Activated CD4-positive, alpha-beta T cell treated with anti-CD3 and anti-CD28 coated beads, Interleukin-2, amount 10 ng/mL, durations not matched to agents 24 days and 14 days (primary cell): ENCODE data around the gene WIPF1. TPM values are rescaled to one million over a fixed set of nuclear protein-coding genes. Genes with fewer than 3 reads are reported as not detected.
A peak's percentile ranks its signal among the peaks of the same experiment; 100 is the strongest.

Experiments
- DNase-seq: peaks from one replicate; pipeline ENCODE4 v3.0.0; 2022
- H3K27ac Mint-ChIP-seq: one replicate; pipeline ENCODE4 v1.8.0; 2022; ENCODE audit warnings: mild to moderate bottlenecking, mixed read lengths
- H3K27me3 Mint-ChIP-seq: one replicate; pipeline ENCODE4 v1.8.0; 2022; ENCODE audit warnings: mixed read lengths
- H3K36me3 Mint-ChIP-seq: one replicate; pipeline ENCODE4 v1.8.0; 2022; ENCODE audit warnings: low read depth, mild to moderate bottlenecking, mixed read lengths
- H3K4me1 Mint-ChIP-seq: one replicate; pipeline ENCODE4 v1.8.0; 2021; ENCODE audit warnings: mixed read lengths
- H3K4me3 Mint-ChIP-seq: one replicate; pipeline ENCODE4 v1.8.0; 2022; ENCODE audit warnings: mild to moderate bottlenecking, moderate library complexity, mixed read lengths
- H3K9me3 Mint-ChIP-seq: one replicate; pipeline ENCODE4 v1.8.0; 2021; ENCODE audit warnings: mixed read lengths
- intact Hi-C: fragments of 100-400 bp; cut with micrococcal nuclease; formaldehyde crosslinking; loops from one replicate; pipeline ENCODE4 v1.15.1; 2023
- total RNA-seq: library from RNA; stranded (reverse); gene quantifications from 2 replicates; pipeline ENCODE4 v1.2.3, GENCODE V29; 2022

WIPF1 gene
- total RNA-seq, 1 donor from 2014 or later: 280 TPM

DNA sequence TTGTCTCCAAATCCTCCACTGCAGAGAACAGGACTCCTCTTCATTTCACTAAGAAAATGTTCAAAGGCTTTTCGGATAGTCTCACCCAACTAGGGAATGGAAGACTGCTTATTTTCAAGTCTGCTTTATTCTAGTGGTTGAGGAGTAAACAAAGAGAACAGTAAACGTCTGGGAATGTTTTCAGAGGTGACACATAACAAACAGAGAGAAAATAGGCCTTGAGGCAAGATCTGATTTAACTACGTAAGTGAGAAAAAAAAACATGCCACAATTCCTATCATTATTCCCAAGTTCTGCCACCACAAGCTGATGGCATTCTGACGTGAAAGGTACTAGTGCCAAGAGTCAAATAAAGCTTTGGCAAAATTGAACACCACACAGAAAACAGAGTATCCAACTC lies 16.7 kb upstream of the WIPF1 start:
- DNase-seq: no peak

DNA sequence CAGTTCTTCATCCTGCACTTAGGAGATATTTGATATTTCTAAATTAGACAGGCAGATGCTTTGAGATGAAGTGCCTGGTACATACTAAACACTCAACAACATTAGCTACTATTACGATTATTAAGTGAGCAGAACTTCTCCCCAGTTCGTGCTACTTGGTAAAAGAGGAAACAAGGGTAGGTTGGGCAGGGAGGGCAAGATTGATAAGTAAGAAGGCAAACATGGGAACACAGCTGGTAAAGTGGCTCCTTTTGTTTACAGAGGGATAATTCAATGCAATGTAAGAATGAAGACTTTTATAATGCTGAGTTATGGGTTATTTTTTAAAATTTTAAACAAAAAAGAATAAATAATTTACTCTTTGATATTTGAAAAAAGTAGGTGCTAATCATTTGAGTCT lies 15.9 kb upstream of the WIPF1 start:
- H3K27ac Mint-ChIP-seq: peak overlapping the region; percentile 46
- no peak for DNase-seq
- intact Hi-C loops: no loop called here
- H3K27me3 Mint-ChIP-seq: no peaks in the 10 kb centered on the region
- peaks cover 80% of the 10 kb centered on the region for H3K4me1 Mint-ChIP-seq
- no peak overlapping the region for H3K4me3 Mint-ChIP-seq
- H3K9me3 Mint-ChIP-seq: peaks cover 3% of the 10 kb centered on the region
- peaks cover 54% of the 10 kb centered on the region for H3K36me3 Mint-ChIP-seq

More for the DNA sequence above, 16.7 kb upstream of the WIPF1 start:
- Mint-ChIP-seq H3K4me3 (no peak overlapping the region), H3K9me3 (peaks cover 3% of the 10 kb centered on the region), H3K27ac (peak overlapping the region; percentile 48), H3K4me1 (peaks cover 78% of the 10 kb centered on the region), H3K27me3 (no peaks in the 10 kb centered on the region), H3K36me3 (peaks cover 55% of the 10 kb centered on the region)
- intact Hi-C loops: no loop called here

DNA sequence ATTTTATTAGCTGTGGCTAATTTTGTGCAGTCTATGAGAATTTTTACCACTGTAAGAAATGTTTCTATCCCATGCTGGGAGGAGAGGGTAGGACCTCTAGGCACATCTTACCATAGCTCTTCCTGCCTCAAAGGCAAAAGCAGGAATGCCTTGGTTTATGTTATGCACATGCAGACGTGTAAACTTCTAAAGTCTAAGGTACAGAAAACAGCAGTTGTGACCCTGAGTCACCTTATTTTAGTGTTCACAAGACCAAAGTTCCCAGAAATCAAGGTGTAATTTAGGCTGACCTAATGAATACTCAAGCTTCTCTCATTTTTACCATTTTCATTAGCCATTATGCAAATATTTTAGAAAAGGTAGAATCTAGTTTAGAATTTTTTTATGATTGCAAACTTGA lies 15.4 kb upstream of the WIPF1 start:
- intact Hi-C loops: no loop called here
- Mint-ChIP-seq H3K36me3 (peaks cover 52% of the 10 kb centered on the region), H3K27ac (no peak overlapping the region), H3K9me3 (peaks cover 3% of the 10 kb centered on the region), H3K4me3 (no peak overlapping the region), H3K27me3 (no peaks in the 10 kb centered on the region), H3K4me1 (peaks cover 81% of the 10 kb centered on the region)
- DNase-seq: no peak

GRCh38 chr2:174611854-174612253 lies 14.2 kb upstream of the WIPF1 start:
- peaks cover 3% of the 10 kb centered on the region for H3K9me3 Mint-ChIP-seq
- intact Hi-C loops: no loop called here
- H3K27me3 Mint-ChIP-seq: no peaks in the 10 kb centered on the region
- peaks cover 80% of the 10 kb centered on the region for H3K4me1 Mint-ChIP-seq
- DNase-seq: no peak
- no peak overlapping the region for H3K4me3 Mint-ChIP-seq
- peak overlapping the region; percentile 93 for H3K27ac Mint-ChIP-seq
- H3K36me3 Mint-ChIP-seq: peaks cover 50% of the 10 kb centered on the region

DNA sequence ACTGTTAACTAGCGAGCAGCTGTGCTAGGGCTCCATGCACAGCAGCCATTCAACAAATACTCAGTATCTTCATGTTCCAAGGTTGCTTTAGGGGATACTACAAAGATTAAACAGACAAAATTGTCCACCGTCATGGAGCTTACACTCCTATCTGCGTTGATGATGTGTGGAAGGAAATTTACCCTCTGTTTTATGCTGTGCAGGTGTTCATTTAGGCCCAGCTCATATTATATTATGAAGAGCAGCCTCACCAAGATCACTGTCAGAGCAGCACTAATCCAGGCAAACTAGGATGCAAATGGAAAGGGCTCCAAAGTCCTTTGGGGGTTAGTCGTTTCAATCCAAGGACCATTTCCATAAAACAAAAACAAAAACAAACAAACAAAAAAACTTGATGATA lies 13.4 kb upstream of the WIPF1 start:
- intact Hi-C loops: no loop called here
- H3K36me3 Mint-ChIP-seq: peaks cover 54% of the 10 kb centered on the region
- H3K27me3 Mint-ChIP-seq: no peaks in the 10 kb centered on the region
- H3K9me3 Mint-ChIP-seq: peaks cover 3% of the 10 kb centered on the region
- no peak for DNase-seq
- H3K4me3 Mint-ChIP-seq: peak overlapping the region; percentile 70
- peak overlapping the region; percentile 93 for H3K27ac Mint-ChIP-seq
- peaks cover 82% of the 10 kb centered on the region for H3K4me1 Mint-ChIP-seq

GRCh38 chr2:174610243-174610995 lies 12.8 kb upstream of the WIPF1 start:
- peak overlapping the region; percentile 93 for H3K27ac Mint-ChIP-seq
- no peaks in the 10 kb centered on the region for H3K27me3 Mint-ChIP-seq
- H3K9me3 Mint-ChIP-seq: peaks cover 3% of the 10 kb centered on the region
- H3K4me1 Mint-ChIP-seq: peaks cover 82% of the 10 kb centered on the region
- H3K36me3 Mint-ChIP-seq: peaks cover 53% of the 10 kb centered on the region
- intact Hi-C loops: no loop called here
- peak overlapping the region; percentile 70 for H3K4me3 Mint-ChIP-seq
- peak; percentile 66 for DNase-seq

DNA sequence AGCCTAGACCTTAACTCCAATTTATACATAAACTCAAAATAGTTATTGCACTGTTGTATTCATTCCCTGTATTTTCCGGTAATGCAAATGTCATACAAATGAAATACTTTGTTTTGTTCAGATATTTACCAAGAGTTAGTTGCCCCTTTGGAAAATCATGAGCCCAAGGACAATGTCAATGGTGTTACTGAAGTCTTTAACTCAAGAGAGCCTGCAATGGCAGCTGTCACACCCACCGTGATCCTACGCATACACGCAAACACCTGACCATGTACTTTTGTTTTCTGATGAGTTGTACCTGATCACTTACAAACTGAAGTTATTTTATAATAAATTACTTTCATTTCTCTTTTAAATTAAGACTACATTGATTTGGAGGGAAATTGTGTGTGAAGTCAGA lies 11.7 kb upstream of the WIPF1 start:
- DNase-seq: no peak
- peak overlapping the region; percentile 69 for H3K4me3 Mint-ChIP-seq
- H3K9me3 Mint-ChIP-seq: peaks cover 3% of the 10 kb centered on the region
- H3K36me3 Mint-ChIP-seq: peaks cover 46% of the 10 kb centered on the region
- H3K27me3 Mint-ChIP-seq: no peaks in the 10 kb centered on the region
- intact Hi-C loops: loop anchor here (2.0 to 10.0 kb wide), 2 partner anchors 16 to 226 kb away; no protein-coding TSS in a partner anchor
- H3K27ac Mint-ChIP-seq: peak overlapping the region; percentile 93
- H3K4me1 Mint-ChIP-seq: peaks cover 81% of the 10 kb centered on the region

- no peaks in the 10 kb centered on the region for H3K27me3 Mint-ChIP-seq
- intact Hi-C loops: loop anchor here (1.0 to 10.0 kb wide), 7 partner anchors 8 to 226 kb away; partner anchors contain the start of gene WIPF1
- peaks cover 77% of the 10 kb centered on the region for H3K4me1 Mint-ChIP-seq
- H3K4me3 Mint-ChIP-seq: peak overlapping the region; percentile 69
- H3K9me3 Mint-ChIP-seq: peaks cover 3% of the 10 kb centered on the region
- H3K27ac Mint-ChIP-seq: peak overlapping the region; percentile 93
- H3K36me3 Mint-ChIP-seq: peaks cover 41% of the 10 kb centered on the region
- DNase-seq: no peak
These were observed 11.2 kb upstream of the WIPF1 start for GRCh38 chr2:174608866-174609214.

DNA sequence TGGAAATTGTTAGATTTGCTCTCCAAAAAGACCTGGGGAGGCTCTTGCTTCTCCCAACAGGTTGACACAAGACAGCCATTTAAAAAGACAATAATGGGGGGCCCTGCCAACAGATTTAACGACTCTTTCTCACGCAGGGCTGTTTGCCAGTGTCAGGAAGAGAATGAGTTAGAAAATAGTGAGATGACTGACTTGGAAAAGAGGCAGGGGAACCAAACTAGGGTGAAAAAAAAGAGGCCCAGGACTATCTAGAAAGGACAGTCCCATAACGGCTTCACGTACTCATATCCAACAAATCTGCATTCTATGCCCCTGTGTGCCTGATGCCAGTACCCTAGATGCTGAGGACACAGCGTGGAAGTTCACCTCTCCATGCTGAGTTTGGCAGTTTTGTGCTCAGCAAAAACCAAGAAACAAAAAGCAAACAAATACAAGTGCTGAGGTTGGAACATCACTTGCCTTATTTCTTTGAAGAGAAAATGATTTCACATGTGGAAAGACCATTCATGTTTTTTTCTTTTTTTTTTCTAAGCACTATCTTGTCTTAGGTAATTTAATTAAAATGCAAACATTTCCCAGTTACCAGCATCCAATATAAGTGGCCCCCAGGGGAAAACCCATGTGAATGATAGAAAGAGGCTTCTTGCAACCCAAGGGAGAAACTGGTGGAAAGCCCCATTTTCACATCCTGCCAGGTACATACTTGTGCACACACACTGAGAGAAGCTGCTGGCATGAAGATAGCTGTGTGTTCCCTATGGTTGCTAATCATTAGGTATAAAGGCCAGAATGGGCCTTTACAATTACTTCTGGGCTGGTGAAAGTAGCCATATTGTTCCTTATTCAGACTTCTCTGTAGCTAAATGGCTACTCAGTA lies 10.6 kb upstream of the WIPF1 start:
- H3K36me3 Mint-ChIP-seq: peaks cover 40% of the 10 kb centered on the region
- peak overlapping the region; percentile 93 for H3K27ac Mint-ChIP-seq

DNA sequence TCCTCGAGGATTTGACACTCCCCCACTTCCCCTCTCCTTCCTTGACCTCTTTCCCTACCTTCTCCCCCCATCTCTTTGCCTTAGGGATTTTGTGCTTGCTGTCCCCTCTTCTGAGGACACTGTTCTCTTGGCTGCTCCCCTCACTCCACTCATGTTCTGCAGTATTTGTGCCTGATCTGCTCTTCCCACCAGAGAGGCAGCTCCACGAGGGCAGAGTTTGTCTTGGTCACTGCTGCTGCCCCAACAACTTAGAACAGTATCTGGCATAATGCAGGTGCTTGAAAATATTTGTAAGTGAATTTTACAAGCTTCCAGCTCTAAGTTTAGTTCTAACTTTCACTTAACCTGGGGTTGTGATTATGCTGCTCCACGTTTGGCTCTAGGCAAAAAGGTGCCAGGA lies 10.0 kb upstream of the WIPF1 start:
- Mint-ChIP-seq H3K4me3 (peak overlapping the region; percentile 69), H3K9me3 (peaks cover 3% of the 10 kb centered on the region), H3K27me3 (no peaks in the 10 kb centered on the region), H3K4me1 (peaks cover 80% of the 10 kb centered on the region), H3K27ac (peak overlapping the region; percentile 93), H3K36me3 (peaks cover 38% of the 10 kb centered on the region)
- intact Hi-C loops: loop anchor here (10.0 kb wide), 1 partner anchor 227 kb away; no protein-coding TSS in a partner anchor
- DNase-seq: peak; percentile 61

More for the DNA sequence above, 10.6 kb upstream of the WIPF1 start:
- intact Hi-C loops: loop anchor here (1.0 to 10.0 kb wide), 7 partner anchors 9 to 227 kb away; partner anchors contain the start of gene WIPF1
- H3K27me3 Mint-ChIP-seq: no peaks in the 10 kb centered on the region
- H3K4me1 Mint-ChIP-seq: peaks cover 78% of the 10 kb centered on the region
- peak; percentile 86 for DNase-seq
- H3K4me3 Mint-ChIP-seq: peak overlapping the region; percentile 69
- peaks cover 3% of the 10 kb centered on the region for H3K9me3 Mint-ChIP-seq

DNA sequence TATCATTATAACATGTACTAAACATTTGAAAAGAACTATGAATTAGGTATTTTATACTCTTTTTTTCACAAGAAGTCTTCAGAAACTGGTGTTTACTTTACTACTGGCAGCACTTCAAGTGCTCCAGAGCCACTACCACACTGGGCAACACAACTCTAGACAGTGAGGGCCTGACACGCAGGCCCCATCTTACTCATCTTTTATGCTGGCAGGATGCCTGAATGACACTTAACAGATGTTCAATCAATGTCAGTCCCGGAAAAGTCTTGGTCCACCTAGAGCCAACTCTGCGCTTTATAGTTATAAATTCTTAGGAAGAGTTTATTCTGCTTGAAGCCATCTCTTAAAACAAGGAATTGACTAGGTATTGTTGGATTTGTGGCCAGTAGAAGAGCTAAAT lies 8.7 kb upstream of the WIPF1 start:
- DNase-seq: peak; percentile 73
- Mint-ChIP-seq H3K4me1 (peaks cover 82% of the 10 kb centered on the region), H3K27ac (peak overlapping the region; percentile 90), H3K4me3 (peak overlapping the region; percentile 57), H3K9me3 (peaks cover 3% of the 10 kb centered on the region), H3K27me3 (no peaks in the 10 kb centered on the region), H3K36me3 (peaks cover 31% of the 10 kb centered on the region)
- intact Hi-C loops: loop anchor here (10.0 kb wide), 1 partner anchor 228 kb away; no protein-coding TSS in a partner anchor

DNA sequence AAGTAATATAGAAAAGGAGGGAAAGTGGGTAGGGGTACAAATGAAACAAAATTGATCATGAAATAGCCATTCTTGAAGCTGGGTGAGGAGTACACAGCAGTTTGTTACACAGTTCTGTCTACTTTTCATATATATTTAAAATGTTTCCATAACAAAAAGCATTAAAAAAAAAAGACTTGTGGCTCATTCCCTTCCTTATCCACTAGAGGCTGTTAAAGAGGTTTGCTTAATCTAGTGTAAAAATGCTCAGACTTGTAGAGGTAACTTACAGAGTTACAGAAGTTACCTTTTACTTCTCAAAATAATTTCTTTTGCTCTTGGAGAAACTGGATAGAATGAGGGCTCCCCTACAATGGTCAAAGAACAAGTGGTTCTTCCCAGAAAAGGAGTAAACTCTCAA lies 8.1 kb upstream of the WIPF1 start:
- Mint-ChIP-seq H3K4me1 (peaks cover 79% of the 10 kb centered on the region), H3K27me3 (no peaks in the 10 kb centered on the region), H3K36me3 (peaks cover 28% of the 10 kb centered on the region), H3K9me3 (peaks cover 1% of the 10 kb centered on the region), H3K27ac (peak overlapping the region; percentile 90), H3K4me3 (peak overlapping the region; percentile 29)
- DNase-seq: no peak
- intact Hi-C loops: loop anchor here (10.0 kb wide), 1 partner anchor 229 kb away; no protein-coding TSS in a partner anchor

GRCh38 chr2:174603280-174603679 lies 5.7 kb upstream of the WIPF1 start:
- H3K4me3 Mint-ChIP-seq: no peak overlapping the region

More at GRCh38 chr2:174603280-174603679, 5.7 kb upstream of the WIPF1 start:
- Mint-ChIP-seq H3K27ac (peak overlapping the region; percentile 81), H3K9me3 (no peaks in the 10 kb centered on the region), H3K27me3 (no peaks in the 10 kb centered on the region), H3K4me1 (peaks cover 78% of the 10 kb centered on the region), H3K36me3 (peaks cover 27% of the 10 kb centered on the region)
- DNase-seq: peak; percentile 84
- intact Hi-C loops: loop anchor here (1.0 to 10.0 kb wide), 5 partner anchors 10 to 232 kb away; no protein-coding TSS in a partner anchor
